ENCODE data around the gene NOL12.
"Not testable (repeated sequence)": the region's sequence is repeated elsewhere in the genome, so short reads cannot be mapped to it uniquely, and the experiment has no call there.

NOL12 gene, protein sequence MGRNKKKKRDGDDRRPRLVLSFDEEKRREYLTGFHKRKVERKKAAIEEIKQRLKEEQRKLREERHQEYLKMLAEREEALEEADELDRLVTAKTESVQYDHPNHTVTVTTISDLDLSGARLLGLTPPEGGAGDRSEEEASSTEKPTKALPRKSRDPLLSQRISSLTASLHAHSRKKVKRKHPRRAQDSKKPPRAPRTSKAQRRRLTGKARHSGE
- total RNA-seq: 4.1 to 5.6 reads per million in 2 donors

DNA sequence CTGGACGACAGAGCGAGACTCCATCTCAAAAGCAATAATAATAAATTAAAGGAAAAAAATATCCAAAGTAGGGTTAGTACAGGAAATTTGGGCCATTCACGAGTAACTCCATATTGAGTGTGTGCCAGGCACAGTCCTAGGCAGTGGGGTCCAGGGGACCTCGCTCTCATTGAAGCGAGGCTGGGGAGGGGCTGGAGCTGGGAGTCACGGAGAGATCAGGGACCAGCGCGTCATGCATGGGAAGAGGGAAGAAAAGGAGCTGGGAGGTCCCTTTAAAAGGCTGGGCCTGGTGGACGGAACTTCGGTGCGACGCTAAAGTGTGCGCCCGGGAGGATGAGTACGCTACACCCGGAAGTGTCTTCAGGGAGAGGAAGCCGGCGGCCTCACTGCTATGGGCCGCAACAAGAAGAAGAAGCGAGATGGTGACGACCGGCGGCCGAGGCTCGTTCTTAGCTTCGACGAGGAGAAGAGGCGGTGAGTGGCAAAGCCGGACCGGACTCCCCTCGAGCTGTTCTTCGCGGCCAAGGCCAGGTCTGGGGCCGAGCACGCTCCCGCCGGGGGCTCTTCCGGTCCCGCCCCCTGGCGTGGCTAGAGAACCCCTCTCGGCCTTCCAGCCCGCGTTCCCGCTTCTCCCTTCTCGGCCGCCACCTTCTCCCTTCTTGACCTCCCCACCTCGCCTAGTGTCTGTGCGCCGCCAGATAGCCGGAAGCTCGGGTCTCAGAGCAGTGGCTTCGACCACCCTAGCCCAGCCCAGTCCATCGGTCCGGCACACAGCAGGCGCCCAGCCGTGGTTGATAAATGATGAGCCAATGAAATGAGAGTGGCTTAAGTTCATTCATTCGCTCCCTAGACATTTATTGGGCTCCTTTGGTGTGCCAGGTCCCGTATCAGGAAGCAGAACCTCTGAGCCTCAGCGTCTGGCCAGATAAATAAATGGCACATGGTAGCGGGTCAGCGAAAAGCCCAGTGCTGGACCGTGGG is at the start of gene NOL12:
Gene NOL12 (plus strand): TSS at position 342 of the 981 bp plus-strand sequence. CDS start 50 bp downstream, at position 392.
- DNase-seq: peak; percentile 45 to 90 (median 64)

DNA sequence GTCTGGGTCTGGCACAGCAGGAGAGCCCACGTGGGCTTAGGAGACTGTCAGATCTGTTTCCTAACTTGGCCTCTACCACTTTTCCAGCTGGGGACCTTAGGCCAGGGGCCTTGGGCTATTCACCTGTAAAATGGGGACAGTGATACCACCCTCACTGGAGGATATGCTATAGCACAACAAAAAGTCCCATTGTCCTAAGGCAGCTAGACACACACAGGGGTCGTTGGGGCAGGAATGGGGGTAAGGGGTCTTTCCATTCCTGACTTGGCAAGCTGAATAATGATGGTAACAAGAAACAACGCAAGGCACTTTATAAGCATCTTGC is 49.2 kb upstream of the NOL12 start:
- no peak for DNase-seq

DNA sequence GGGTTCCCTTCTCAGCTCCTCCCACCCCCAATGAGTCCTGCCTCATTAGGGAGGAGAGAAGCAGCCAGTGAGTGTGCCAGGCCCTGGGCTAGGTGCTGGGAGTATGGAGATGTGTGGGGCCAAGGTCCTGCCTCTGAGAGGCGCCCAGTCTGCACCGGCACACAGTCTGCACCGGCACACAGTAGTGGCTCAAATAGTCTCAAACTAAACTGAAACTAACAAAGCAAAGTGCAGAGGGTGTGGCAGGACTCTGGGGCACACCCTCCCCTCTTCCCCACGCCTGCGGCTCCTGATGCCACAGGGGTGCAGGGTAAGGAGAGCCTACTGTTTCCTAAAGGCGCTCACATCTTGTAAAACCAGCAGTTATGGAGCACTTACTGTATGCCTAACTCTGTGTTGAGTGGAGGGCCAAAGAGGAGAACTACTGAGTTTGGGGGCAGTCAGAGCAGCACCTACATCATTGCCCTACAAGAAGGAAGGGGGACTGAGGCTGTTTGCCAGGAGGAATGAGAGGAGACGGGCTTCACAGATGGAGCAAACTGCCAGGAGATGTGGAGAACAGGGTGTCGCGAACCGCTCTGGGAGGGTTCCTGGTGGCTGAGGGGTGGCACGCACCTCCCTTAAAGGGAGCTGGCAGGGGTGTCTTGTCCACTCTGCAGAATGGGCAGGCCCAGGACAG is 47.6 kb upstream of the NOL12 start:
- DNase-seq: peak in 2 of 5 experiments; percentile 48 to 67

DNA sequence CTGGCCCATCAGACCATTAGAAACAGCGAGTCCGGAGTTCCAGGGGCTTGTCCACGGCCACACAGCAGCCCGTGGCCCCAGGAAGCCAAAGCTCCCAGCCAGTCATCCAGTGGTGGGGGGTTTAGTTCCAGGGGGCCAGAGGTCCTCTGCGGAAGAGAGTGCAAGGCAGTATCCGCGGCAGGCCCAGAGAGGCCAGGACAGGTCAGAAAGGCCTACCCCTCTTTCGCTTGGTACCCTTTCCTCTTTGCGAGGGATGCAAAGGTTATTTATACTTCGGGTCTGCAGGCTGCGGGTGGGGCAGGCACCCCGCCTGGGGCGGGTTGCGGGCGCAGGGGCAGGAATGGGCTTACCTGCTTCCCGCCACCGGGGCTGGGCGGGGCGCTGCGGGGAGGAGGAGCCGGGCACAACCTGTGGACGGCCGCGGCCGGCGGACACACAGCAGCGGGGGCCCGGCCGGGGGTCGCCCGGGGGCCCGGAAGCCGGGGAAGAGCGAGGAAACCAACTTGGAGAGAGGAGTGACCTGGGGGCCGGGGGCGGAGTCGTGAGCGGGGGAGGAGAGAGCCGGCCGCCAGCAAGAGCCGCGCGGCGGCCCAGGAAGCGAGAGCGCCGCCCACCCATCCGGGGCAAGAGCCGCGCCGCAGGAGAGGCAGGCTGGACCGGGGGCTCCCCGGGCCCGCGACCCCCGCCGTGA is 46.9 kb upstream of the NOL12 start, which contains the start of gene SH3BP1:
Gene SH3BP1 (plus strand): TSS at position 600 of the 691 bp plus-strand sequence. CDS start 119 bp downstream, outside the sequence.
- DNase-seq: peak in 4 of 5 experiments; percentile 31 to 69 (median 46)

DNA sequence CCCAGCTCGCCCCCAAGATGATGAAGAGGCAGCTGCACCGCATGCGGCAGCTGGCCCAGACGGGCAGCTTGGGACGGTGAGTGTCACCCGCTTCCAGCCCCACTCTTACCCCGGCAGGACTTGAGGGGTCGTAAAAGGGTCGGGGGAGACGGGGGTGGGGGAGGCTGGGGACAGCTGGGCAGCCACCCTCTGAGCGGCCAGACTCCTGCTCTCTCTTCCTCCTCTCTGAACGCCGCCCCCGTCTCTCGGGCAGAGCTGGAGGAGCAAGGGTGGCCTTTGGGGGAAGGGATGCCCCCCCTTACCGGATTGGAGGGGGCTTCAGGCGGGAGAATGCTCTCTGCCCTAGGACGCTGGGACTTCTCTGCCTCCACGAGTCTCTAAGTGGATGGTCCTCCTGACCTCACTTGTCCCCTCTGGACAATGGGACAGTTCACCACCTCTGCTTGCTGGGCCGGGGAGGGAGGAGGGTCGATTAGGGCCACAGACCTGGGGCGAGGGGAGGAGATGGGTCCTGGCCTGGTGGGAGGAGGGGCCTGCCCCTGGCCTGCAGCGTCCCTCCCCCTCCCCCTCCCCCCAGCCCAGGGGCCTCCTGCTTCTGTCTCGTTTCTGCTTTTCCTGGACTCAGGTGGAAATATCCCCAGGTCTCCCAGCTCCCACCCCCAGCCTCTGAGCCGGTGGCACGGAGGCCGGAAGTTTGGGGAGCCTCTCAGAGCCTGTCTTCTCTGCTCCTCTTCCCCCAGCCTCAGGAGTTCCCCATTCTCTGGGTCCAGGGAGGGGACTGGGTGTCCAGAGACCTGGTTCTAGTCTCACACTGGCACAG is 46.2 kb upstream of the NOL12 start:
- peak in 2 of 5 experiments; percentile 13 to 46 for DNase-seq

DNA sequence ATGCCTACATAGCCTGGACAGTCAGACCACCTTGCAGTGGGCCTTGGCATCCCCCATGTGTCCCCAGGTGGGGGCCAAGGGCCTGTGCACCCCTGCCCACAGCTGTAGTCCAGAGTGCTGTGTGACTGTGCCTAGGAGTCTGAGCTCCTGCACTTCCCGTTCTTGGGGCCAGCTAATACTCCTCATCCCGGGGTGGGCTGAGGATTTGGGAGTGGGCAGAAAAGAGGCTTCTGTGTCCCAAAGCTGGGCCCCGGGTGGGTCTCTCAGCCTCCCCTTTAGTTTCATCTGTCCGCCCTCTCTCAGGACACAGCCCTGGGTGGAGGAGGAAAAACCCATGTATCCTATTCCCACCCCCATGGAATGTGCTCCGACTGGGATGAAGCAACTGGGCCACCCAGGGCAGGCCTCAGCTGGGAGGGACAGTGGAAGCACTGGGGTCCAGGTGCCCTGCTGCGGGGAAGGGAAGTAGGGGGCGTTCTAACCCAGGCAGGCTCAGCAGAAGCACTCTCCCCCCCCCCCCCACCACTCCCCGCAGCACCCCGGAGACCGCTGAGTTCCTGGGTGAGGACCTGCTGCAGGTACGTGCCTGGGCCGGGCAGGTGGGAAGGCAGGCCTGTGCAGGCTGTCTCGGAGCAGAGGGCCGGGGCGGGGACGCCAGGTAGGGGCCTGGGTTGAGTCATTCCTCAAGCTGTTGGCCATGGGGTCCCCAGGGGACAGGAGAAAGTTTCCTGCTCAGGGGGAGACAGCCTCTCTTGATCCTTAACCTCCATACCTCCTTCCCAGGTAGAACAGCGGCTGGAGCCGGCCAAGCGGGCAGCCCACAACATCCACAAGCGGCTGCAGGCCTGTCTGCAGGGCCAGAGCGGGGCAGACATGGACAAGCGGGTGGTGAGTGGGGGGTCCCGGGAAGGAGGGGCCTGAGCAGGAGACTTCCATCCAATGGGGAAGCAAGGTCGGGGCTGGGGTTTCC is 45.3 kb upstream of the NOL12 start:
- DNase-seq: peak in 2 of 5 experiments; percentile 15 to 34

DNA sequence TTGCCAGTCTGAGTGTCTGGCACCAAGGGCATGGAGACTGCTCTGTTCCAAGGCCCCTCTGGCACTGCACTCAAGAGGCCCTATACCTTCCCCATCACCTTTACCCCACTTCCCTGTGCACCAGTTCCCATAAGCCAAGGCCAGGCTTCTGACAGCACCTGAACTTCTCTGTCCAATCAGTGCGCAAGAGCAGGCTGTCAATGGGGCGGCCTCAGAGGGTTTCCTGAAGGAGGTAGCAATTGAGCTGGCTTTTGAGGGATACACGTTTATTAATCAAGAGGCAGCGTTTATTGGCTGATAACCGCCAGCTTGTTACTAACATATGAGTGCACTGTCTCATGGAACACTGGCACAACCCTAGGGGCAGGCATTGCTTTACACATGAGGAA is 44.6 kb upstream of the NOL12 start:
- no peak for DNase-seq

DNA sequence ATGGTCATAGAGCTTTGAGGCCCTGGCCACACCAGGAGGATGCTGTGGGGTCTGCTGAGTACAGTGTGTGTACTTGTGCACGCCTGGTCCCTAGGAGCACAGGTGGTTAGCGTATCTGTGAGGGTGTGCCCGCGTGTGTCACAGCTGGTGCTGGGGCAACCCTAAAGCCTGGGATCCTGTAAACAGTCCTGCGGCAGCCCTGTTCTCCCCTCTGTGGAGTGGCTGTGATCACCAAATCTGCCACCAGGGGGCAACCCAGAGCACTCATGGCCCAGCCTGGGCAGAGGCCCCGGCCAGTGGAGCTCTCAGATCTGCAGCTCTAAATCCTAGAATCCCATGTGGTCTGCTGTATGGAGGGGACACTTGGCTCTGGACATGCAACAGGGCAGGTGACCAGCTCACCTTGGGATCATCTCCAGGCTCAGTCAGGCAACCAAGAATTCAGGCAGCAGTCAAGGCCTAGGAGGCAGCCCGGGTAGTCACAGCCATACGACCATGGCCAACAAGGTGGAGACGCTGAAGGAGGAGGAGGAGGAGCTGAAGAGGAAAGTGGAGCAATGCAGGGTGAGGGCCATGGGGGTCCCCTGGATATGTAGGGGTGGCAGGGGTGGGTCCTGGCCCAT is 42.8 kb upstream of the NOL12 start:
- peak; percentile 59 to 86 (median 77) for DNase-seq

DNA sequence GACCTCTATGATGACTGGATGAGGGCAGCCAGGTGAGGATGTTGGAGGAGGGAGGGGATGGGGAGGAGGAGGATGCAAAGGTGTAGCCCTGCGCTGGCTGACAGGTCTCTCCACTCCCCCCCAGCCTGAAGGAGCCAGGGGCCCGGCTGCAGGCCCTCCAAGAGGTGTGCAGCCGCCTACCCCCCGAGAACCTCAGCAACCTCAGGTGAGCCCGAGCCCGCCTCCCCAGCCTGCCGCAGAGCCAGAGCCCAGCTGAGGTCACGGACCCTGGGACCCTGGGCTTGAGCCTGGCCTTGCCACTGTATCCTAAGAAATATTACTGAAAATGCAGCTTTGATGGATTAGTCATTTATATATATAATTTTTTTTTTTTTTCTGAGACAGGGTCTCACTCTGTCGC is 38.8 kb upstream of the NOL12 start:
- no peak for DNase-seq

DNA sequence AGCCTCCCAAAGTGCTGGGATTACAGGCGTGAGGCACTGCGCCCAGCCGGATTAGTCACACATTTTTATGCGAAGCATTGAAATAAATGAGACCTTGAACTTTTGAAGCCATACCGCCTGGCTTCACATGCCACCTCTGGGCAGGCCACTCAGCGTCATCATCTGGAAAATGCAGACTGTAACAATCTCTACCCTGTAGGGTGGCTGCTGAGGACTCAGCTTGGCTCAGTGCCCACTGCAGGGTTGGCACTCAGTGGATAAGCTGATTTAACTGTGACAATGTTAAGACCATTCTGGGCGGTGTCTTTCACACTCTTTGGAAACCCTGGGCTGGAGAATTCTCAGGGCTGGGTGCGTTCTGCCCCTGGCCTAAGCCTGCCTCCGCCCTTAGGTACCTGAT is 38.2 kb upstream of the NOL12 start:
- DNase-seq: no peak

DNA sequence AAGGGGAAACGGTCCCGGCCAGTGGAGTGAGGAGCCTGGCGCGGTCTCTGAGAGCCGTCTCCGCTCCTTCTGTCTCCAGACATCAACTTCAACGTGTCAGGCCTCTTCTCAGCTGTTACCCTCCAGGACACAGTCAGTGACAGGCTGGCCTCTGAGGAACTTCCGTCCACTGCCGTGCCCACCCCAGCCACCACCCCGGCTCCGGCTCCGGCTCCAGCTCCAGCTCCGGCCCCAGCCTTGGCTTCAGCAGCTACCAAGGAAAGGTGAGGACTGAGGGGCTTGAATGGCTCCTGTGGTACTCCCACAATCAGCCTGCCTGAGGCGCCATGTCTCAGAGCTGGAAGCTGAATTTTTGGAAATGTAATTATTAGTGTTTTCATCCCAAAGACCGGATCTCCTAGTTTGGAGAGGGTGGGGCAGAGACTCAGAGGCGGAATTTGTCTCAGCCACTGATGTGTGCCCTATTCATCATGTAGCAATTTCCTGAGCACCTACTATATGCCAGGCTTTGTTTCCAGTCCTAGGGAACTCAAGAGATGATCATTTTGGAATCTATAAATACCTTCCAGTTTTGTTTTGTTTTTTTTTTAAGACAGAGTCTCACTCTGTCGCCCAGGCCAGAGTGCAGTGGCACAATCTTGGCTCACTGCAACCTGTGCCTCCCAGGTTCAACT is 35.5 kb upstream of the NOL12 start:
- DNase-seq: no peak

DNA sequence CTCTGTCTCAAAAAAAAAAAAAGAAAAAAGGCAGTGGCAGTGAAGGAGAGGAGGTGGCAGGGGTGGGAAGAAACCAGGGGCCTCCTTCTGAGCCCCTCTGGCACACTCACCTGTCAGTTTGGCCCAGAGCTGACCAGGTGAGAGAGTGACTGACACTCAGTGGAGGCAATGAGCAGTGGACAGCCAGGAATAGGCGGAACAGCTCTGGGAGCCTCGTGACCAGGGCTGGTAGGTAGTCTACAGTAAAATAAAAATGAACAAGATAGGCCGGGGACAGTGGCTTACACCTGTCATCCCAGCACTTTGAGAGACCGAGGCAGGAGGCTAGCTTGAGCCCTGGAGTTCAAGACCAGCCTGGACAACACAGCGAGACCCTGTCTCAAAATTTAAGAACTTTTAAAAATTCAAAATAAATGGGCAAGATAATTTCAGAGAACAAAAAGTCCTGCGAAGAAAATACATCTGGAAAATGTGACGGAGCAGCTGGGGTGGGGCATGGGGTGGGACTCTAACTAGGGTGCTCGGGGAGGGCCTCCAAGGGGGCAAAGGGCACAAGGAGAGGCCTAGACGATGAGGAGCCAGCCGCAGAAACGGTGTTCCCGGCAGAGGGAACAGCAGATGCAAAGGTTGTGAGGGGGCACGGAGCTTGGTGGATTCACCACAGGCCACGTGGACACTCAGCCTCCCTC is 31.4 kb upstream of the NOL12 start:
- DNase-seq: no peak

DNA sequence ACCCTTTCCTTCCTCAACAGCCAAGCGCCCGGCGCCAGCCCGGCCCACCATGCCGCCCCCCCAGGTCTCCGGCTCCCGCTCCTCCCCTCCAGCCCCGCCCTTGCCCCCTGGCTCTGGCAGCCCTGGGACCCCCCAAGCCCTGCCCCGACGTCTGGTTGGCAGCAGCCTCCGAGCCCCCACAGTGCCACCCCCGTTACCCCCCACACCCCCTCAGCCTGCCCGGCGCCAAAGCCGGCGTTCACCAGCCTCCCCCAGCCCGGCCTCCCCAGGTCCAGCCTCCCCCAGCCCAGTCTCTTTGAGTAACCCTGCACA is 30.9 kb upstream of the NOL12 start:
- no peak for DNase-seq

DNA sequence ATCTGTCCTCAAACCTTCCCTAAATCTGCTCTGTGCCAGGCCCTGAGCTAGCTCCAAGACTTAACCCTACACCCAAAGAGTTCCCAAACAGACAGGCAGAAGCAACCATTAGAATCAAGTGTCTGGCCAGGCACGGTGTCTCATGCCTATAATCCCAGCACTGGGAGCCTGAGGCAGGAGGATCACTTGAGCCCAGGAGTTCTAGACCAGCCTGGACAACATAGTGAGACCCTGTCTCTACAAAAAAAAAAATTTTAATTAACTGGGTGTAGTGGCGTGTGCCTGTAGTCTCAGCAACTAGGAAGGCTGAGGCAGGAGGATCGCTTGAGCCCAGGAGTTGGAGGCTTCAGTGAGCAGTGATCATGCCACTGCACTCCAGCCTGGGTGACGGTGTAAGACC is 29.6 kb upstream of the NOL12 start:
- not testable (repeated sequence) for DNase-seq

DNA sequence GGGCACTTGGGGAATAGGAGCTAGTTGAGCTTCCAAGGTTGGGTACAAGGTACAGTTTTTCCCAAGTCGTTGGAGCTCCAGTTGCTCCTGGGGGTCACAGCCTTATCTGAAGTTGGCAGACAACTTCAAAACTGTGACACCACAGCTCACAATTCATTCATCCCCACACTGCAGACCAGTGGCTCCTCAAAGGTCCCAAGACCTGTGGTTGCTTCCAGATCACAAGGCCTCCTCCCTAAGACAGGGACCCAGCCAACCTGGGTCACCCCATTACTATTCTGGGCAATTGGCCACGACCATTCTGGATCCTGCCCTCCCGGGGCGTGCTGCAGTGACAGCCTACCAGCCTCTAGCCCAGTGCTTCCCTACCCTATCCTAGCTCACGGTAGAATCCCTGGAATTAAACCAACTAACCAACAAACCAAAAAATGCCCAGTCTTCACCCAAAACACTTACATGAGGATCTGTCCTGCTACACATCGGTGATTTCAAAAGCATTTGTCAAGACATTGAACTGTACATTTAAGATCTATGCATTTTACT is 28.5 kb upstream of the NOL12 start:
- DNase-seq: no peak

DNA sequence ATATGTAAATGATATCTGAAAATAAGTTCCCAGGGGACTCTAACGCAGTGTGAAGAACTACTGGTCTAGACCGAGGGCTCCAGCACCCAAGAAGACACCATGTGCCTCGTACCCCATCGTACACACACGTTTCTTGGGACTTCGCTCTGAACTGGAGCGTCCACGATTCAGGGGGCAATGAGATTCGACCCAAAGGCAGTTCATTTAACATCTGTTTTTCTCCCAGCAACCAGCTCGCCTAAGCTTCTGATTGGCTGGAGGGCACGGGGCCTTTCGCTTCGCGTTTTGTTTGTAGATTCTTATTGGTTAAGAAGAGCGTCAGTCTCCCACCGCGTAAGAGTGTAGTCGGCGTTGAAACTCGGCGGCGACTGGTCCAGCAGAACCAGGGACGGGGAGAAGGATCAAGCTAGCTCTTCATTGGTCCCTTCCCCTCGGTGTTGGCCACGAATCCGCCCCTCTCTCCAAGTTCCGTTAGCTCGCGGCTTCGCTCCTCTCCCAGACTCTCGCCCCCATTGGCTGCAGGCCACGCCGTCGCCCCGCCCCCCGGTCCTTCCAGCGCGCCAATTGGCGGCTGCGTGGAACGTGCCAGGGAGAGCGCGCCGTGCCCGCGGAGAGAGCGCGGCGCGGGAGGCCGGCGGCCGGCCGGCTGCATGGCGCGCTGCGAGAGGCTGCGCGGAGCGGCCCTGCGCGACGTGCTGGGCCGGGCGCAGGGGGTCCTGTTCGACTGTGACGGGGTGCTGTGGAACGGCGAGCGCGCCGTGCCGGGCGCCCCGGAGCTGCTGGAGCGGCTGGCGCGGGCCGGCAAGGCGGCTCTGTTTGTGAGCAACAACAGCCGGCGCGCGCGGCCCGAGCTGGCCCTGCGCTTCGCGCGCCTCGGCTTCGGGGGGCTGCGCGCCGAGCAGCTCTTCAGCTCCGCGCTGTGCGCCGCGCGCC is 27.7 kb upstream of the NOL12 start, which contains the start of gene PDXP:
Gene PDXP (plus strand): TSS at position 591 of the 933 bp plus-strand sequence. CDS start 60 bp downstream, at position 651.
- peak; percentile 96 to 100 (median 97) for DNase-seq

Measured in T-helper 2 cell (primary cell).